GM13976 (cell line): ENCODE measurements around the gene IMPDH1.

Source experiments
- DNase-seq: peaks from one replicate; pipeline ENCODE4 v3.0.0; 2012; ENCODE audit warnings: low spot score
- CTCF ChIP-seq: IDR thresholded peaks from 2 replicates; pipeline ENCODE4 v1.5.1; 2012; ENCODE audit warnings: borderline replicate concordance, mild to moderate bottlenecking; ENCODE audit not compliant: insufficient read depth; ENCODE audit errors: extremely low read depth, missing control alignments, control extremely low read depth
- in situ Hi-C: fragments of 300-500 bp; cut with MboI; formaldehyde crosslinking; loops from one replicate; pipeline ENCODE4 v1.12.0; 2022; ENCODE audit warnings: low sequenced_read_pairs, mixed read lengths, inconsistent platforms; ENCODE audit not compliant: unreplicated experiment

The IMPDH1 gene

GRCh38 chr7:128383776-128384175 is 26.0 kb downstream of the IMPDH1 start:
- in situ Hi-C loops, result no loop called here
- no peak for TF ChIP-seq CTCF
- no peak for DNase-seq

- peak; percentile 66 for DNase-seq
- TF ChIP-seq CTCF, result peak; percentile 40
- in situ Hi-C loops, result no loop called here
Observed at GRCh38 chr7:128381161-128381821, 28.5 kb downstream of the IMPDH1 start.

- no peak for DNase-seq
- no peak for TF ChIP-seq CTCF
- in situ Hi-C loops, result no loop called here
Observed at GRCh38 chr7:128380483-128381106, 29.2 kb downstream of the IMPDH1 start.

GRCh38 chr7:128379900-128380479 is 29.8 kb downstream of the IMPDH1 start:
- in situ Hi-C loops, result no loop called here

GRCh38 chr7:128378637-128379036 is 31.1 kb downstream of the IMPDH1 start:
- no peak for DNase-seq
- no peak for TF ChIP-seq CTCF
- in situ Hi-C loops, result no loop called here

More at GRCh38 chr7:128379900-128380479, 29.8 kb downstream of the IMPDH1 start:
- no peak for TF ChIP-seq CTCF
- no peak for DNase-seq

GRCh38 chr7:128376077-128376476 is 33.7 kb downstream of the IMPDH1 start:
- in situ Hi-C loops, result no loop called here
- TF ChIP-seq CTCF, result no peak
- DNase-seq, result no peak

GRCh38 chr7:128374041-128374440 is 35.7 kb downstream of the IMPDH1 start:
- TF ChIP-seq CTCF, result no peak
- DNase-seq, result no peak
- in situ Hi-C loops, result no loop called here
